Islet of Langerhans (tissue), 1 donor: ENCODE measurements around the gene BIRC7.
"Not testable (repeated sequence)": the region's sequence is repeated elsewhere in the genome, so short reads cannot be mapped to it uniquely, and the experiment has no call there.

Experiments used
- FAIRE-seq: peaks from one replicate; lab custom pipeline; 2011; peaks lifted over from hg19 to GRCh38; lab: Jason Lieb, UNC

The BIRC7 gene

DNA sequence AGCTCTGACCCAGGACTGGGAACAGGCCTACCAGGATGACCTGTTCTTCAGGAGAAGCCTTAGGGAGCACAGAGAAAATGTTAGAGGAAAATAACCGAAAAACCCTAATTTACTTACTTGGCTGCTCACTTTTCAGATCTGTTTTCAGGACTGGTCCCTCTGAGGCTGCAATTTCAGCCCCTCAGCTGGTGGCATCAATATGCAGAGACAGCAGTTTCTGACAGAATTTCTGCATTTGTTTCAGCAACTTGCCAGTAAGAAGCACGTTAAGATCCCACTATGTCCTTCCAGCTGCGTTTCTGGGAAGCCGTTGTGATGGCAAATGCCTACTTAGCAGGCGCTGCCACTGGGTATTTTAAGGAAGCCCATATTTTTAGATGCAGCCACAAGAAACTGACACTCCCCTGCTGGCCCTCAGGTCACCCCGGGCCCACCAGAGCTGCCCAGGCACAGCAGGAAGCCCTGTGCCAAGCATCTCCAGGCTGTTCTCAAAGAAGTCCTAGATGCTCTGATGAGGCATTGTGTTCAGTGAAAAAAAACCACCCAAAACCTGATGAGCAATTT lies 27.3 kb upstream of the BIRC7 start:
- no peak for FAIRE-seq

DNA sequence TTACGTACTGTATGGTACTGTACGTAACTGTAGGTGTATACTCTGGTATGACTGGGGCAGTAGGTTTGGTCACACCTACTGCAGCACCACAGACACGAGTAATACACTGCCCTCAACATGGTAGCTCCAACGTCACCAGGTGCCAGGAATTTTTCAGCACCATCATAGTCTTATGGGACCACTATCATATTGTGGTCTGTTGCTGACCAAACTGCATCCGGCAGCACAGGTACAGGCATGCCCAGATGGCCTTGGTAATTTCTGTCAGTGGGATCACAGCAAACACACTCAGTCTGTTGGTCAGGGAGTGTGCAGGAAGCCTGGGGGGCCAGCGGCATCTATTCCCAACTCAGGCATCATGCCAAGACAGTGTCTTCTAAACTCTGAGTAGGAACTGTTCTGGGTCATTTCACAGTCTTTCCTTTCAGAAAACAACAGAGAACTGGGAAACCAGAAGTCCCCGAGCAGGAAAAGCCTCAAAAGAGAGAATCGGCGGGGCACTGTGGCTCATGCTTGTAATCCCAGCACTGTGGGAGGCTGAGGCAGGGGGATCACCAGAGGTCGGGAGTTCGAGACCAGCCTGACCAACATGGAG lies 25.6 kb upstream of the BIRC7 start:
- no peak for FAIRE-seq

GRCh38 chr20:63212393-63212730 lies 23.3 kb upstream of the BIRC7 start:
- no peak for FAIRE-seq

DNA sequence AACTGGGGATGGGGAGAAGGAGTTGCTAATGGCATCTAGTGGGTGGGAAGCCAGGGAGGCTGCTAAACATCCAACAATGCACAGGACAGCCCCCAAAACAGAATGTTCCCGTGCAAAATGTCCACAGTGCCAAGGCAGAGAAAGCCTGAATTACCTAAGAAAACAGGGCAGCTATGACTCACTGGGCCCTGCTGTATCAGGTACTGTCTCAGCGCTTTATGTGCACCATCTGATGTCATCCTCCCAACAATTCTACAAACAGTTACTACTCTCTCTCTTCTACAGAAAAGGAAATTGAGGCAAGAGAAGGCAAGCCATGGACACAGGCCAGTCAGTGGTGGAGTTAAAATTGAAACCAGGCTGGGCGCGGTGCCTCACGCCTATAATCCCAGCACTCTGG lies 22.9 kb upstream of the BIRC7 start:
- no peak for FAIRE-seq

DNA sequence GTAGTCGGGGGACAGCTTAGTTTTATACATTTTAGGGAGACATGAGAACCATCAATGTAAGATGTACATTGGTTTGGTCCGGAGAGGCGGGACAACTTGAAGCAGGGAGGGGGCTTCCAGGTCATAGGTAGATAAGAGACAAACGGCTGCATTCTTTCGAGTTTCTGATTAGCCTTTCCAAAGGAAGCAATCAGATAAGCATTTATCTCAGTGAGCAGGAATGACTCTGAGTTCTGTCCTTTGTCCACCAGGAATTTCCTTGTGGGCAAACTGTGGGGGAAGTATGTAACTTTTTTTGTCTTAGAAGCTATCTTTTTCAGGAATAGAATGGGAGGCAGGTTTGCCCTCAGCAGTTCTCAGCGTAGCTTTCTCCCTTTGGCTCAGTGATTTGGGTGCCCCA lies 21.2 kb upstream of the BIRC7 start:
- FAIRE-seq: no peak

GRCh38 chr20:63215101-63216040 lies 20.3 kb upstream of the BIRC7 start:
- no peak for FAIRE-seq

DNA sequence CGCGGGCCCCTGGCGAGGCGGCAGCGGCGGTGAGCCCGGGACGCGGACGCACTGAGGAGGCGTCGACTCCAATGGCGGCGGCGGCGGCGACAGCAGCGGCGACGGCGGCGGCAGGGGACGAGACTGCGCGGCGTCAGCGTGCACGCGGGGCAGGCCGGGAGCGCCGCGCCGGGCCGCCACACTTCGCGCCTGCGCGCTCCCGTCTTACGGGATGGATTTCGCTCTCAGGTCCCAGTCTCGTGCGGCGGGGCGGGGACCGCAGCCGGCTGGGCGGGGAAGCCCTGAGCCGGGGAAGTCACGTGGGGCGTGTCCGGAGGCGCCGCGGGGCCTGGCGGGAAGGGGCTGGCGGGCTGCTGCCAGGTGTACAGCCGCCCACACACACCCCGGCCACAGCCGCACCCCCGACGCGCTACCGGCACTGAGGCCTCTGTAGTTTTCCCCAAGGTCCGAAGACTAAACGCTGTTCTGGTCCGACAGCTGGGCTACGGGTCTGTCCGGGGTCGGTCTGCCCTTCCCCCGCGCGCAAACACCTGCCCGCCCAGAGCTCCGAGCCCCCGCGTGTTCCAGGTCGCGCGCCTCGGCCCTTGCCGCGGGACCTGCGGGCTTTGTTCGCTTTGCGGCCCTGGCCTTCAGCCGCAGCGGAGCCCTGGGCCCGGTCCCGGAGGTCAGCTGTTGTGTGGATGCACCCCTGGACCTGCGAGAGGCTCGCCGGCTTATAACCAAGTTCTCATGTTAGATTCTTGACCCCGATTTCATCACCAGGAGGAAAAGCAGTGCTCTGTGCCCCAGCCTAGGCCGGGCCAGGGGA lies 19.5 kb upstream of the BIRC7 start, which contains the start of gene YTHDF1:
Gene YTHDF1 (minus strand): TSS at position 91 of the 808 bp plus-strand sequence. CDS start 239 bp downstream, outside the sequence.
- FAIRE-seq: no peak

DNA sequence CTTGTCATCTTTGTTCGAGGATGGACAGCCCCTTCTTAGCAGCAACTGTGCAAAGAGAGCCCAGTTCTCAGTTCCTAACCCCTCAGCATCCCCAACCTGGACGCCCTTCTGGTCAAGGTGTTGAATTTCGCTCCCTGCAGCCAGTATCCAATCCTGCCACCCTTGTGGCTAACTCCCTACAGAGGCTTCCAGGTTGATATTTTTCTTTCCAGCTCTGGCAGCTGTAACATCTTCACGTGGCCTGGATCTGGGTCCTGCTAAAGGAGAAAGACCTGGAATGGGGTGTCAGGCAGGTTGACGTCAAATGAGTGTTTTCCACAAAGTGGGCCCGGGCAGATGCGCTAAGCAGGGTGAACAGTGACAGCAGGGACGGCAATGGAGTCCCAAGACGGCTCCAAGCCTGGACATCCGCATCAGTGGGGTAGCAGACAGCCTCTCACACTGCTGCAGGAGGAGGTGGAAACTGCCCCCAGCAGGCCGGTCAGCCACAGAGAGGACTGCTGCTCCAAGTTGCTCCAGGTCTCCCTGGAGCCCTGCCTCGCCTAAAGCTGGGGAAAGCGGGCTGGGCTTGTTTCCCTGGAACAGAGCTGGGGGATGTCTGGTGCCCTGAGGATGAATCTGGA lies 18.7 kb upstream of the BIRC7 start:
- FAIRE-seq: no peak

- FAIRE-seq: no peak
Observed at GRCh38 chr20:63217706-63218105, 18.0 kb upstream of the BIRC7 start.

GRCh38 chr20:63218701-63219446 lies 16.8 kb upstream of the BIRC7 start:
- no peak for FAIRE-seq

GRCh38 chr20:63219447-63219821 lies 16.3 kb upstream of the BIRC7 start:
- FAIRE-seq: no peak

- FAIRE-seq: no peak
Observed at GRCh38 chr20:63219866-63220521, 15.7 kb upstream of the BIRC7 start.

DNA sequence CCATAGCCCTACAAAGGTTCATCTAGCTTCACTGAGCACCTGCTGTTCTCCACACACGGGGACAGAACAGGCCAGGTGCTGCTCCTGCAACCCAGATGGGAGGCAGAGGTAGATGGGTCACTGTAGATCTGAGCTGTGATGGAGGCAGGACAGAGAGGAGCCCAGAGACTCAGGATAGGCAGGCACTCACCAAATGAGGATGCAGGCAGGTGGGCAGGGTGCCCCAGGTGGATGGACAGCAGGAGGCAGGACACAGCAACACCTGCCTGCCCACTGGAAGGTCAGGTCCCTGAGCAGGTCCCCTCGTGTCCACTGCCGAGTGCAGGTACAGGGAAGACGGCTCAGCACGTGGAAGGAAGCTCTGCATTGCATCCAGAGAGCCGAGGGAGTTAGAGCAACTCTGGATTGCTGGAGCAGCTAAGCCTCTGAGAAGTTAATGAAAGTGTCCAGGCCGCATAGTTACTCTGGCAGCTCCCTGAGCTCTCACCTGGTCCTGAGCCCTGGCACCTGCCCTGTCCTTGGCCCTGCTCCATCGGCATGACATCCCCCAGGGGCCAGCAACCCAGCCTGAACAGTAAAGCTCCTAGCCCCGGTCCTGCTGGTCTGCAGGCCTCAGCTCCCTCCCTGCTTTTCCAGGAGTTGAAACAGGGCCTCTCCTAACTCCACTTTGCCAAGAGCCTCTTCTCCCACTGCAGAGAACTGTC lies 14.9 kb upstream of the BIRC7 start:
- FAIRE-seq: no peak

DNA sequence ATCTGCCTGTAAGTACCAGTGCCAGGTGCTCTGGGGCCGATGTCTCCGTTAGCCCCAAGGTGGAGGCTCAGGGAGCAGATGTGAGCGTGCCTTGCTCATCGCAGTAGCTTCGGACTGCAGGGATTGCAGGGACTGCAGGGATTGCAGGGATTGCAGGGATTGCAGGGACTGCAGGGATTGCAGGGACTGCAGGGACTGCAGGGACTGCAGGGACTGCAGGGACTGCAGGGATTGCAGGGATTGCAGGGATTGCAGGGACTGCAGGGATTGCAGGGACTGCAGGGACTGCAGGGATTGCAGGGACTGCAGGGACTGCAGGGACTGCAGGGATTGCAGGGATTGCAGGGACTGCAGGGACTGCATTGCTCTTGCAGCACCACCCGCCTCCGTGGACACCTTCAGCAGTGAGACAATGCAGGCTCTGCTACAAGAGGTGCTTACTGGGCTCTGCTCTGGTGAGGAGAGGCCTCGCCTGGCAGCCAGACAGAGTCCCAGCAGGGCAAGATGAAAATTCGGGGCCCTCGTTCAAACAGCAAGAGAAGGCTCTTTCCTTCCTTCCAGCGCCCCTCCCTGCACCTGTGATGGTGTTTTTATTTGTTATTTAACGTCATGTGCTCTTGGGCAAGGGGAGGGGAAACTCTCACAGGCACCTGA lies 14.2 kb upstream of the BIRC7 start:
- not testable (repeated sequence) for FAIRE-seq

DNA sequence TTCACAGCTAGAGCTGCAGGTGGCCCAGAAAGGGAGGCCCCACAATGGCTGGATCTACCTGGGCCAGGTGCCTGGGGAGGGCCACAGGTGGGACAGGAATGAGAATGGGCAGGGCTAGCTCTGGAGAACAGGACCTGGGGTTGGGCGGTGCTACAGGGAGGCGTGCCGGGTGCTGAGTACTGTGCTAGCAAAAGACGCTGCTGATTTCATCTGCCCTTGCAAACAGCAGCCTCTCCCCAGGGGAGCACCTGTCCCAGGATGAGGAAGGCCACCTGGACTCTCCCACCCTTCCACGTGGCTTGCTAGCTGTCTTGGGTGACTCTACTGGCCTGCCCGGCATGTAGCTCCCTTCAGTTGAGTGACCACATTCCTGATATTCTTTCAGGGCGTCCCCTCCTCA lies 13.2 kb upstream of the BIRC7 start:
- FAIRE-seq: no peak

- no peak for FAIRE-seq
Observed at GRCh38 chr20:63223121-63223825, 12.4 kb upstream of the BIRC7 start.

DNA sequence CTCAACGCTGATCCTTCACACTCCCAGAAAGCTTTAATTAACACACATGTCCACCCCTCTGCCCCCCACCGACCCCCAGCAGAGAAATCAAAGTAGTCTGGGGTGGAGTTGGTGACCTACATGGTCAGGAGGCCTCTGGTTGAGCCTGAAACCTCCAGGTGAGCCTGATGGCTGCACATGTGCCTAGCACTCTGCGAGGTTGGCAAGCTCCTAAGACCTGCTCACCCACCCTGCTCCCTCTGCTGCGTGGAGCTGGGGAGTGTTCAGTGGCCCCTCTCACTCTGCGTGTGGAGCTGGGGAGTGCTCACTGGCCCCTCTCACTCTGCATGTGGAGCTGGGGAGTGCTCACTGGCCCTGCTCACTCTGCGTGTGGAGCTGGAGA lies 11.9 kb upstream of the BIRC7 start:
- no peak for FAIRE-seq

- no peak for FAIRE-seq
Observed at GRCh38 chr20:63224412-63225081, 11.2 kb upstream of the BIRC7 start.

GRCh38 chr20:63225082-63225454 lies 10.6 kb upstream of the BIRC7 start:
- no peak for FAIRE-seq
